Measurements from ENCODE around the gene ECE2. TPM values are rescaled to one million over a fixed set of nuclear protein-coding genes. Genes with fewer than 3 reads are reported as not detected.
"Not testable (repeated sequence)": the region's sequence is repeated elsewhere in the genome, so short reads cannot be mapped to it uniquely, and the experiment has no call there.

The ECE2 gene
- total and polyA plus RNA-seq, 2 experiments from 2014 or later, result not detected

DNA sequence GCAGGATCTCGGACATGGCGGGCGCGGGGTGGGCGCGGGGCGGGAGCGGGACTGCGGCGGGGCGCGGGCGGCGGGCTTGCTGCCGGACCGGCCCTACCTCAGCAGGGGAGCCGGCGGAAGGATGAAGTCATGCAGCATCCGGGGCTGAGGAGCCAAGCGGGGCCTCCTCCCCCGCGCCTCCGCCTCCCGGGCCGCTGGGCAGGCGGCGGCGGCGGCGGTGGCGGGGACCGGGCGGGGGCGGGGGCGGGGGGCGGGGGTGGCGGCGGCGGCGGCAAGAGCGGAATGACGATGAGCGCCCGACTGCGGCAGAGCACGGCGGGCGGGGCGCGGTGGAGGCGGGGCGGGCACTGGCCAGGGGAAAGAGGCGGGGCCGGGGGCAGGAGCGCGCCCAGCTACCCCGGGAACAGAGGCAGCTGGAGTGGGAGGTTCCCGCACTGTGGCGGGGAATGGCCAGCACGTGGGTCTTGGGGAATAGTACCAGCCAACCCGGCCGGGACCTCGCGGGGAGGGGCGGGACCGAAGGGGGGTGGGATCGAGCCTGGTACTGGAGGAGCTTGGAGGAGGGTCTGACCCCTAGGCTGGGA is 14.5 kb upstream of the ECE2 start, which contains the start of gene CAMK2N2:
TSS of gene CAMK2N2 (minus strand) at position 284 of the 584 bp plus-strand sequence. CDS start at position 16, 268 bp downstream.
- Histone ChIP-seq H3K27me3 (peaks cover 58% of the 10 kb centered on the region), H3K27ac (no peak within 1 kb of the TSS), H3K4me1 (ENCODE audit: insufficient read depth) (peaks cover 19% of the 10 kb centered on the region), H3K4me2 (peak within 1 kb of the TSS; percentile 97), H2AFZ (no peak within 1 kb of the TSS), H4K20me1 (ENCODE audit: insufficient read depth, poor library complexity, severe bottlenecking) (no peaks in the 10 kb centered on the region), H3K36me3 (replicated peaks; ENCODE audit: insufficient read depth, low read depth) (no peaks in the 10 kb centered on the region), H3K79me2 (no peaks in the 10 kb centered on the region), H3K9me3 (ENCODE audit: low read depth) (no peaks in the 10 kb centered on the region), H3K9me2 (replicated peaks; ENCODE audit: insufficient read depth) (no peaks in the 10 kb centered on the region), H3K4me3 (peak within 1 kb of the TSS; percentile 20)
- no peak for TF ChIP-seq EZH2 (IDR thresholded peaks at IDR 0.05; ENCODE audit: borderline replicate concordance)
- TF ChIP-seq, protein P1, sequence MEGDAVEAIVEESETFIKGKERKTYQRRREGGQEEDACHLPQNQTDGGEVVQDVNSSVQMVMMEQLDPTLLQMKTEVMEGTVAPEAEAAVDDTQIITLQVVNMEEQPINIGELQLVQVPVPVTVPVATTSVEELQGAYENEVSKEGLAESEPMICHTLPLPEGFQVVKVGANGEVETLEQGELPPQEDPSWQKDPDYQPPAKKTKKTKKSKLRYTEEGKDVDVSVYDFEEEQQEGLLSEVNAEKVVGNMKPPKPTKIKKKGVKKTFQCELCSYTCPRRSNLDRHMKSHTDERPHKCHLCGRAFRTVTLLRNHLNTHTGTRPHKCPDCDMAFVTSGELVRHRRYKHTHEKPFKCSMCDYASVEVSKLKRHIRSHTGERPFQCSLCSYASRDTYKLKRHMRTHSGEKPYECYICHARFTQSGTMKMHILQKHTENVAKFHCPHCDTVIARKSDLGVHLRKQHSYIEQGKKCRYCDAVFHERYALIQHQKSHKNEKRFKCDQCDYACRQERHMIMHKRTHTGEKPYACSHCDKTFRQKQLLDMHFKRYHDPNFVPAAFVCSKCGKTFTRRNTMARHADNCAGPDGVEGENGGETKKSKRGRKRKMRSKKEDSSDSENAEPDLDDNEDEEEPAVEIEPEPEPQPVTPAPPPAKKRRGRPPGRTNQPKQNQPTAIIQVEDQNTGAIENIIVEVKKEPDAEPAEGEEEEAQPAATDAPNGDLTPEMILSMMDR (IDR thresholded peaks at IDR 0.05; ENCODE audit: poor library complexity), result no peak
- TF ChIP-seq EZH2phosphoT487 (IDR thresholded peaks at IDR 0.05; ENCODE audit: low read depth, severe bottlenecking, unreplicated experiment), result no peak
- peak; percentile 69 for DNase-seq (ENCODE audit: low spot score)
- 0% methylated on average over 10 of the region's 67 CpGs for WGBS (ENCODE audit: low lambda C conversion rate, missing lambda C conversion rate)

DNA sequence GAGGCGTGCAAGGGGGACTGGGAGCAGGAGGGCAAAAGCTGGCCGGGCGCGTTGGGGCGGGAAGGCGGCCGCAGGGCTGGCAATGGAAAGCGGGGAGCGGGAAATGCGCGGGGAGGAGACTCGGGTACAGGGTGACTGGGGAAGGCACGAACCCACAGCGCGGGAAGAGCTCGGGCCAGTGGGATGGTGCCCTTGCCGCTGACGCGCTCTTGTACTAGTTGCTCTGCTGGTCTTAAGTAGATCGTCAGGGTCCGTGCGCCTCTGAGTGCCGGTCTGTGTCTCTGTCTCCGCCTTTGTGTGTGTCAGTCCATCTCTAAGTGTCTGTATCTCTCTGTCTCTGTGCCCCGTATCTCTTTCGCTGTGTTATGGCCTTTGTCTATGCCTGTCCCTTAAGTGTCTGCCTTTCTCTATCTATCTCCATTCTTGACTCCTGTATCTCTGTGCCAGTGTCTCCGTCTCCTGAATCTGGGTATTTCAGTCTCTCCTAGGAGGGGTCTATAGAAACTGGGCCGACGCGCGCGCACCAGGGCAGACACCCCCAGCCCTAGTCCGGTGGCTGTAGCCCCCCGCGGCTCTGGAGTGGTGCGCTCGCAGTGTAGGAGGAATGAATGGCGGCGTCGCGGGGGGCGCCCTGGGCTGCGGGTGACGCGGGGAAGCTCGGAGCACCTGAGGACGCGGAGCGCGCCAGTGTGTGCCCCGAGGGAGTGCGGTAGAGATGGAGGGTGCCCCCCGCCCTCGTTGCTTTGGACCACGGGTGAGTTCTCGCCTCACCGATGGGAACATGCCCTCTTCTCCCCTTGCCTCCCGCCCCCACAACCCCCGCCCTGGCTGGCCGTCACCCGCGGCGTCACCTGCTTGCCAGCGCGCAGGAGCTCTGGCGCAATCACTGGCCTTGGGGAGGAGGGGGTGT is 13.7 kb upstream of the ECE2 start:
- TF ChIP-seq, protein P1 (IDR thresholded peaks at IDR 0.05; ENCODE audit: poor library complexity), result no peak
- TF ChIP-seq EZH2 (IDR thresholded peaks at IDR 0.05; ENCODE audit: borderline replicate concordance) (peak; percentile 68), EZH2phosphoT487 (IDR thresholded peaks at IDR 0.05; ENCODE audit: low read depth, severe bottlenecking, unreplicated experiment) (peak; percentile 16)
- Histone ChIP-seq H3K4me3 (peak overlapping the region; percentile 18), H3K4me1 (ENCODE audit: insufficient read depth) (peaks cover 19% of the 10 kb centered on the region), H3K9me2 (replicated peaks; ENCODE audit: insufficient read depth) (no peaks in the 10 kb centered on the region), H2AFZ (no peak overlapping the region), H3K36me3 (replicated peaks; ENCODE audit: insufficient read depth, low read depth) (no peaks in the 10 kb centered on the region), H3K79me2 (no peaks in the 10 kb centered on the region), H3K9me3 (ENCODE audit: low read depth) (no peaks in the 10 kb centered on the region), H3K27me3 (peaks cover 58% of the 10 kb centered on the region), H4K20me1 (ENCODE audit: insufficient read depth, poor library complexity, severe bottlenecking) (no peaks in the 10 kb centered on the region), H3K27ac (no peak overlapping the region), H3K4me2 (peak overlapping the region; percentile 97)
- peak; percentile 54 for DNase-seq (ENCODE audit: low spot score)
- 2% methylated on average over 49 of the region's 66 CpGs for WGBS (ENCODE audit: low lambda C conversion rate, missing lambda C conversion rate)

GRCh38 chr3:184262764-184263179 is 13.1 kb upstream of the ECE2 start:
- no peak overlapping the region for H3K4me3 ChIP-seq
- H4K20me1 ChIP-seq (ENCODE audit: insufficient read depth, poor library complexity, severe bottlenecking), result no peaks in the 10 kb centered on the region
- no peak overlapping the region for H3K27ac ChIP-seq
- TF ChIP-seq EZH2phosphoT487 (IDR thresholded peaks at IDR 0.05; ENCODE audit: low read depth, severe bottlenecking, unreplicated experiment) (peak; percentile 31), EZH2 (IDR thresholded peaks at IDR 0.05; ENCODE audit: borderline replicate concordance) (no peak)
- TF ChIP-seq, protein P1 (IDR thresholded peaks at IDR 0.05; ENCODE audit: poor library complexity), result no peak
- H3K79me2 ChIP-seq, result no peaks in the 10 kb centered on the region
- no peak overlapping the region for H2AFZ ChIP-seq
- H3K27me3 ChIP-seq, result peaks cover 58% of the 10 kb centered on the region
- peaks cover 19% of the 10 kb centered on the region for H3K4me1 ChIP-seq (ENCODE audit: insufficient read depth)
- no peaks in the 10 kb centered on the region for H3K9me2 ChIP-seq (replicated peaks; ENCODE audit: insufficient read depth)
- no peak for DNase-seq (ENCODE audit: low spot score)
- WGBS (ENCODE audit: low lambda C conversion rate, missing lambda C conversion rate), result 27% methylated on average over 15 of the region's 15 CpGs
- H3K36me3 ChIP-seq (replicated peaks; ENCODE audit: insufficient read depth, low read depth), result no peaks in the 10 kb centered on the region
- H3K4me2 ChIP-seq, result peak overlapping the region; percentile 97
- H3K9me3 ChIP-seq (ENCODE audit: low read depth), result no peaks in the 10 kb centered on the region

- H3K79me2 ChIP-seq; H3K4me1 ChIP-seq (ENCODE audit: insufficient read depth); H3K36me3 ChIP-seq (replicated peaks; ENCODE audit: insufficient read depth, low read depth); H2AFZ ChIP-seq; H3K4me3 ChIP-seq; H3K9me3 ChIP-seq (ENCODE audit: low read depth); H3K9me2 ChIP-seq (replicated peaks; ENCODE audit: insufficient read depth); H3K27ac ChIP-seq; DNase-seq (ENCODE audit: low spot score); H3K4me2 ChIP-seq; H4K20me1 ChIP-seq (ENCODE audit: insufficient read depth, poor library complexity, severe bottlenecking): not testable (repeated sequence)
- peaks cover 38% of the 10 kb centered on the region for H3K27me3 ChIP-seq
- 100% methylated on average over 1 of the region's 1 CpG for WGBS (ENCODE audit: low lambda C conversion rate, missing lambda C conversion rate)
Observed at GRCh38 chr3:184267249-184267648, 8.6 kb upstream of the ECE2 start.

Data from hepatocyte (in vitro differentiated cells).